Ishikawa (cell line): ENCODE data around the gene UNC5C.

ENCODE experiments used
- CEBPB ChIP-seq: IDR thresholded peaks from 2 replicates; pipeline ENCODE4 v1.6.1; 2012
- CREB1 ChIP-seq: IDR thresholded peaks from 2 replicates; pipeline ENCODE4 v1.6.1; 2012; ENCODE audit warnings: low read depth
- EGR1 ChIP-seq: IDR thresholded peaks from 2 replicates; pipeline ENCODE4 v1.6.1; 2012
- EP300 ChIP-seq: IDR thresholded peaks from 2 replicates; pipeline ENCODE4 v1.6.1; 2012; ENCODE audit warnings: borderline replicate concordance
- FOXM1 ChIP-seq: IDR thresholded peaks from 2 replicates; pipeline ENCODE4 v1.6.1; 2012; ENCODE audit warnings: low read depth, borderline replicate concordance
- NFIC ChIP-seq: IDR thresholded peaks from 2 replicates; pipeline ENCODE4 v1.6.1; 2012
- RAD21 ChIP-seq: IDR thresholded peaks from 2 replicates; pipeline ENCODE4 v1.6.1; 2012; ENCODE audit warnings: low read depth
- TAF1 ChIP-seq: IDR thresholded peaks from 2 replicates; pipeline ENCODE4 v1.6.1; 2012; ENCODE audit warnings: low read depth, mild to moderate bottlenecking
- TCF12 ChIP-seq: IDR thresholded peaks from 2 replicates; pipeline ENCODE4 v1.6.1; 2012; ENCODE audit warnings: low read depth
- TEAD4 ChIP-seq: IDR thresholded peaks from 2 replicates; pipeline ENCODE4 v1.6.1; 2012
- YY1 ChIP-seq: IDR thresholded peaks from 2 replicates; pipeline ENCODE4 v1.6.1; 2012; ENCODE audit warnings: low read depth
- ZBTB7A ChIP-seq: IDR thresholded peaks from 2 replicates; pipeline ENCODE4 v1.6.1; 2012; ENCODE audit warnings: low read depth
- TF ChIP-seq, protein P1 (sequence below): IDR thresholded peaks from 2 replicates; pipeline ENCODE4 v1.6.1; 2012
- TF ChIP-seq, protein P2 (sequence below): IDR thresholded peaks from 2 replicates; pipeline ENCODE4 v1.6.1; 2012; ENCODE audit warnings: low read depth, mild to moderate bottlenecking
- TF ChIP-seq, protein P3 (sequence below): IDR thresholded peaks from 2 replicates; pipeline ENCODE4 v1.6.1; 2012

Gene UNC5C

DNA sequence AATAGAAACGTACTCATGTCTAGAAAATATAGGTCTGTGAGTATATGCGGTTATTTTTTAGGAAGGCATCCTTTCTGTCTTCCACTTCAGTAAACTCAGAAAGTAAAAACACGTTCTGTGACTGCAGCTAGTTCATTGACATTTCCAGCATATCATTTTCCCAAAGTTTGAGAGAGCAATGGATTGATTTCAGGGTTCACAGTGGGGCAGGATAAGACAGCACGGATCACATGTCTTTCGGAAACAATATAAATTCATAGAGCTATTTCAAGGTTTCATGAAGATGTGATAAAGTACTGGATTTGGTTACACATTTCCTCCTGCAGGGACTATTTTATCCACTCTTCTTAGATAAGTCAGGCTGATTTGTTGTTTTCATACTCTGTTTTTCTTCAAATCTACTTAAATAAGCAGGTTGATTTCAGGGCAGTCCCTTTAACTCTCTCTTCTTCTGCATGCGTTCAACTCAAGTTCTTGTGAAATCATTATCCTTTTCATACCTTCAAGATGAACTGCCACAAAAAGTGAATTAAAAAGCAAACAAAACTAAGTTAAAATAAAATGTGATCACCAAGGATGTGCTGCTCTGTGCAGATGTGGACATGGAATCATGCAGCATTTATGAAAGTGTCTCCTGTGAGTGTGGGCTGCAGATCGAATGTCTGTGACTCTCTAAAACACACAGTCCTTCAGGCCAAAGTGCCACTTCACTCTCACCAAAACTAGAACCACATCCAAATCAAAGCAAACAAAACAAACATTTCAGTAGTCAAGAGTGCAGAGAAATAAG is 187.7 kb downstream of the UNC5C start:
- TF ChIP-seq, protein P1, sequence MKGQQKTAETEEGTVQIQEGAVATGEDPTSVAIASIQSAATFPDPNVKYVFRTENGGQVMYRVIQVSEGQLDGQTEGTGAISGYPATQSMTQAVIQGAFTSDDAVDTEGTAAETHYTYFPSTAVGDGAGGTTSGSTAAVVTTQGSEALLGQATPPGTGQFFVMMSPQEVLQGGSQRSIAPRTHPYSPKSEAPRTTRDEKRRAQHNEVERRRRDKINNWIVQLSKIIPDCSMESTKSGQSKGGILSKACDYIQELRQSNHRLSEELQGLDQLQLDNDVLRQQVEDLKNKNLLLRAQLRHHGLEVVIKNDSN = no peak
- no peak for TF ChIP-seq FOXM1
- TF ChIP-seq, protein P2, sequence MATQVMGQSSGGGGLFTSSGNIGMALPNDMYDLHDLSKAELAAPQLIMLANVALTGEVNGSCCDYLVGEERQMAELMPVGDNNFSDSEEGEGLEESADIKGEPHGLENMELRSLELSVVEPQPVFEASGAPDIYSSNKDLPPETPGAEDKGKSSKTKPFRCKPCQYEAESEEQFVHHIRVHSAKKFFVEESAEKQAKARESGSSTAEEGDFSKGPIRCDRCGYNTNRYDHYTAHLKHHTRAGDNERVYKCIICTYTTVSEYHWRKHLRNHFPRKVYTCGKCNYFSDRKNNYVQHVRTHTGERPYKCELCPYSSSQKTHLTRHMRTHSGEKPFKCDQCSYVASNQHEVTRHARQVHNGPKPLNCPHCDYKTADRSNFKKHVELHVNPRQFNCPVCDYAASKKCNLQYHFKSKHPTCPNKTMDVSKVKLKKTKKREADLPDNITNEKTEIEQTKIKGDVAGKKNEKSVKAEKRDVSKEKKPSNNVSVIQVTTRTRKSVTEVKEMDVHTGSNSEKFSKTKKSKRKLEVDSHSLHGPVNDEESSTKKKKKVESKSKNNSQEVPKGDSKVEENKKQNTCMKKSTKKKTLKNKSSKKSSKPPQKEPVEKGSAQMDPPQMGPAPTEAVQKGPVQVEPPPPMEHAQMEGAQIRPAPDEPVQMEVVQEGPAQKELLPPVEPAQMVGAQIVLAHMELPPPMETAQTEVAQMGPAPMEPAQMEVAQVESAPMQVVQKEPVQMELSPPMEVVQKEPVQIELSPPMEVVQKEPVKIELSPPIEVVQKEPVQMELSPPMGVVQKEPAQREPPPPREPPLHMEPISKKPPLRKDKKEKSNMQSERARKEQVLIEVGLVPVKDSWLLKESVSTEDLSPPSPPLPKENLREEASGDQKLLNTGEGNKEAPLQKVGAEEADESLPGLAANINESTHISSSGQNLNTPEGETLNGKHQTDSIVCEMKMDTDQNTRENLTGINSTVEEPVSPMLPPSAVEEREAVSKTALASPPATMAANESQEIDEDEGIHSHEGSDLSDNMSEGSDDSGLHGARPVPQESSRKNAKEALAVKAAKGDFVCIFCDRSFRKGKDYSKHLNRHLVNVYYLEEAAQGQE = no peak
- no peak for TF ChIP-seq NFIC

DNA sequence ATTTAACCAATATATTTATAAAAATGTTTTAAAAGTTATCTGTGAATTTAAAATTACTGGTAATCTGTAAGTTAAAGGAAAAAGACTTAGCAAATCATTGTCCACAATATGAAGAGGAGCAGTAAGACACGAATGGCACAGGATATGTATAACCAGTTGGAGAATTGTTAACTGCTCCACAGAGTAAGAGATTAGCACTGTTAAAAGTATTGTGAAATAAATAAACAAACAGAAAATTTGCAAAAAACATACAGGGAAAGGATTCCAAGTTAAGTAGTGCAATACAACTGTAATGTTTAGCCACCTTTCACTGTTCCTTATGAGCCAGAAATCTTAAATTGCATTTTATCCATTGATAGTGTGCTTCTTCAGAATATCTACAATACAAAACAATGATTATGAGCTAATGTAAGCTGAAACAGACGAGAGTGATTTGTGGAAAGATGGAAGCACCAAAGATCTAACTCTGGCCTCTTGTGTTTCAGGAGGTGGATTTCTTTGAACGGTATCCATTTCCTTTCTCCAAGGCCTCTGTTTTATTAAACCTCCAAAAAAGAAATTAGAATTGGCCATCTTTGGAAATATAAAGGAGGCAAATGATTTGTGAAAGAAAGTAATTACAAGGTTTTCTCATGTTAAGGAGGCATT is 188.4 kb downstream of the UNC5C start:
- TF ChIP-seq FOXM1 (no peak), TCF12 (no peak)
- TF ChIP-seq, protein P2 = no peak

DNA sequence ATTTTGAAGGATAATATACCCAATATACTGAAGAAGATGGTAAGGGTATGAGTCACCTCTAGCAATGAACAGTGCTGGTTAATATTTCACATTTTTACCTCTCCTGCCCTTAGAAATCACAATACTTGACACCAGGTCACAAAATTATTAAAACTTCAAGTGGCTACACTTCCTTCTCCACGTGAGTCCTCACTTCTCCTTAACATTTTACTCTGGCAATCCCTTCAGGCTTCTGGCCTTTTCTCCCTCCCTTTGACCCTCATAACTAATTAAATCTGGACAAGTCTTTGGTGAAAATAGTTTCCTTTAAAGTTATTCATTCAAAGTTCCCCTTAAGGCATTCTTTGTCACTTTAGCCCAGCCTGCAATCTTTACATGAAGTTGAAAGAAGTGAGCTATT is 190.4 kb downstream of the UNC5C start:
- TF ChIP-seq YY1 = no peak
- TF ChIP-seq, protein P1 = no peak
- TF ChIP-seq, protein P3, sequence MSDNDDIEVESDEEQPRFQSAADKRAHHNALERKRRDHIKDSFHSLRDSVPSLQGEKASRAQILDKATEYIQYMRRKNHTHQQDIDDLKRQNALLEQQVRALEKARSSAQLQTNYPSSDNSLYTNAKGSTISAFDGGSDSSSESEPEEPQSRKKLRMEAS = no peak
- TF ChIP-seq CREB1 = no peak
- TF ChIP-seq TEAD4 = no peak
- TF ChIP-seq FOXM1 = no peak
- no peak for TF ChIP-seq EGR1
- TF ChIP-seq ZBTB7A = no peak
- TF ChIP-seq NFIC = no peak
- no peak for TF ChIP-seq CEBPB

DNA sequence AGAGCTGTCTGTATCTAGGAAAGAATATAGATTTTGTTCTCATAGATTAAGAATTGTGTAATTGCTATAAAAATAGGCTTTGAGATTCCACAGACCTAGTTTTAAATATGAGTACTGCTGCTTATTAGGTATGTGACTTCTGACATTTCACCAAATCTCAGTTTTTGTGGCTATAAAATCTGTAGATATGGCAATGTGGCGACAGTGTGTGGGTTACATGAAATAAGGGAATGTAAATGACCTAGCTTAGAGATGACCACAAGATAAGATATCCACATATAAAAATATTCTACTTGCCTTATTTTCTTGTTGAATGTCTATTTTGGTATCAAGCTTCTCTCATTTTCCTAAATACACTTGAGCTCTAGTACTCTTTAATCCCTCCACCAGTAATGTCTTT is 193.8 kb downstream of the UNC5C start:
- TF ChIP-seq CREB1 (no peak), TEAD4 (no peak), ZBTB7A (no peak), RAD21 (no peak), TAF1 (no peak), YY1 (no peak), CEBPB (no peak), TCF12 (no peak), EP300 (no peak), EGR1 (no peak), FOXM1 (no peak), NFIC (no peak)
- TF ChIP-seq, protein P2 = no peak
- TF ChIP-seq, protein P1 = no peak
- TF ChIP-seq, protein P3 = no peak
